ENCODE measurements around the gene ITGB2.

ITGB2 gene

GRCh38 chr21:44871576-44872269 is 49.0 kb downstream of the ITGB2 start:
- peaks cover 26% of the 10 kb centered on the region for H3K27me3 ChIP-seq (ENCODE audit: insufficient read depth, low read depth)
- H3K4me3 ChIP-seq (IDR thresholded peaks at IDR 0.05; ENCODE audit: insufficient read depth, low read depth, low read length) = no peak overlapping the region
- peaks cover 55% of the 10 kb centered on the region; the same call in 1 of the 2 replicates for H3K79me2 ChIP-seq (ENCODE audit: insufficient read depth, low read depth)
- peaks cover 35% of the 10 kb centered on the region for H3K4me1 ChIP-seq (ENCODE audit: low read depth, poor library complexity, severe bottlenecking)
- TF ChIP-seq, protein P1, sequence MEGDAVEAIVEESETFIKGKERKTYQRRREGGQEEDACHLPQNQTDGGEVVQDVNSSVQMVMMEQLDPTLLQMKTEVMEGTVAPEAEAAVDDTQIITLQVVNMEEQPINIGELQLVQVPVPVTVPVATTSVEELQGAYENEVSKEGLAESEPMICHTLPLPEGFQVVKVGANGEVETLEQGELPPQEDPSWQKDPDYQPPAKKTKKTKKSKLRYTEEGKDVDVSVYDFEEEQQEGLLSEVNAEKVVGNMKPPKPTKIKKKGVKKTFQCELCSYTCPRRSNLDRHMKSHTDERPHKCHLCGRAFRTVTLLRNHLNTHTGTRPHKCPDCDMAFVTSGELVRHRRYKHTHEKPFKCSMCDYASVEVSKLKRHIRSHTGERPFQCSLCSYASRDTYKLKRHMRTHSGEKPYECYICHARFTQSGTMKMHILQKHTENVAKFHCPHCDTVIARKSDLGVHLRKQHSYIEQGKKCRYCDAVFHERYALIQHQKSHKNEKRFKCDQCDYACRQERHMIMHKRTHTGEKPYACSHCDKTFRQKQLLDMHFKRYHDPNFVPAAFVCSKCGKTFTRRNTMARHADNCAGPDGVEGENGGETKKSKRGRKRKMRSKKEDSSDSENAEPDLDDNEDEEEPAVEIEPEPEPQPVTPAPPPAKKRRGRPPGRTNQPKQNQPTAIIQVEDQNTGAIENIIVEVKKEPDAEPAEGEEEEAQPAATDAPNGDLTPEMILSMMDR (conservative IDR thresholded peaks at IDR 0.05; ENCODE audit: low read depth, low read length) = no peak
- H2AFZ ChIP-seq (ENCODE audit: low read depth) = no peak overlapping the region
- H3K27ac ChIP-seq = no peak overlapping the region
- no peak overlapping the region for H3K9ac ChIP-seq
- no peaks in the 10 kb centered on the region; the same call in none of the 2 replicates for H4K20me1 ChIP-seq (ENCODE audit: insufficient read depth)
- H3K4me2 ChIP-seq = peak overlapping the region; percentile 91; the same call in 1 of the 2 replicates
- H3K36me3 ChIP-seq (ENCODE audit: insufficient read depth) = no peaks in the 10 kb centered on the region

DNA sequence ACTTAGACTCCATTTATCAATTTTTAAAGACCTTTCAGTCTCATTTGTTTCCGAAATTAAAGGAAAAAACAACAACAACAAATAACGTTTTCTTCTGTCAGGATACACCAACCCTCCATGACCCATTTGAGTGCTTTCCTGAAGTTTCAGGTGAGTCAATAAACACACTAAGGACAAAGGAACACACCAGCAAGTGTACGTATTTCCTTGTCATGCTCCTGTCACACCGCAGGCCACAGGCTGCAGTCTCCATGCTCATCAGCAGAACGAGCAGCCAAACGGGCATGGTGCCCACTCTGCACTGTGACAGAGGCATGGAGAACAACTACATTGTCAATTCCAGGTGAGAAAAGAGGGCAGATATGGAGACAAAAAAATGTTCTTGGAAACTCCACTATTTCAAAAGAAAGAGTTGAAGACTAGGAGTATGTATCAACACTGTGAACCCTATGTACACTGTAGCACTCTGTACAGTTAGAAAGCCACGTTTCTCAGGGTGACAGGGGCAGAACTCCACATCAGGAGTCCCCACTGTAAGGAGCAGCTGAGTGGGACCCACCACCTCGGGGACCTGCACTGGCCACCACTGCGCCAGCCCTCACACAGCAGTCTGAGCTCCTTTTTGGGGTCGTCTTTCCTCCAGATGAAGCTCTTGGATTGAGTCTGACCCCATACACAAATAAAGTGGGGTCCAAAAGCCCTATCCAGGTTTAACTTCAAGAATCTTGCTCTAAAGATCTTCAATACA is 49.8 kb downstream of the ITGB2 start:
- peaks cover 39% of the 10 kb centered on the region for H3K4me1 ChIP-seq (ENCODE audit: low read depth, poor library complexity, severe bottlenecking)
- no peak overlapping the region for H2AFZ ChIP-seq (ENCODE audit: low read depth)
- no peak overlapping the region for H3K4me3 ChIP-seq (IDR thresholded peaks at IDR 0.05; ENCODE audit: insufficient read depth, low read depth, low read length)
- TF ChIP-seq, protein P1 (conservative IDR thresholded peaks at IDR 0.05; ENCODE audit: low read depth, low read length) = no peak
- H3K4me2 ChIP-seq = no peak overlapping the region
- H3K27ac ChIP-seq = no peak overlapping the region
- H3K27me3 ChIP-seq (ENCODE audit: insufficient read depth, low read depth) = peaks cover 18% of the 10 kb centered on the region
- no peaks in the 10 kb centered on the region for H3K36me3 ChIP-seq (ENCODE audit: insufficient read depth)
- H4K20me1 ChIP-seq (ENCODE audit: insufficient read depth) = no peaks in the 10 kb centered on the region; the same call in none of the 2 replicates
- peaks cover 55% of the 10 kb centered on the region; the same call in 1 of the 2 replicates for H3K79me2 ChIP-seq (ENCODE audit: insufficient read depth, low read depth)
- H3K9ac ChIP-seq = no peak overlapping the region

DNA sequence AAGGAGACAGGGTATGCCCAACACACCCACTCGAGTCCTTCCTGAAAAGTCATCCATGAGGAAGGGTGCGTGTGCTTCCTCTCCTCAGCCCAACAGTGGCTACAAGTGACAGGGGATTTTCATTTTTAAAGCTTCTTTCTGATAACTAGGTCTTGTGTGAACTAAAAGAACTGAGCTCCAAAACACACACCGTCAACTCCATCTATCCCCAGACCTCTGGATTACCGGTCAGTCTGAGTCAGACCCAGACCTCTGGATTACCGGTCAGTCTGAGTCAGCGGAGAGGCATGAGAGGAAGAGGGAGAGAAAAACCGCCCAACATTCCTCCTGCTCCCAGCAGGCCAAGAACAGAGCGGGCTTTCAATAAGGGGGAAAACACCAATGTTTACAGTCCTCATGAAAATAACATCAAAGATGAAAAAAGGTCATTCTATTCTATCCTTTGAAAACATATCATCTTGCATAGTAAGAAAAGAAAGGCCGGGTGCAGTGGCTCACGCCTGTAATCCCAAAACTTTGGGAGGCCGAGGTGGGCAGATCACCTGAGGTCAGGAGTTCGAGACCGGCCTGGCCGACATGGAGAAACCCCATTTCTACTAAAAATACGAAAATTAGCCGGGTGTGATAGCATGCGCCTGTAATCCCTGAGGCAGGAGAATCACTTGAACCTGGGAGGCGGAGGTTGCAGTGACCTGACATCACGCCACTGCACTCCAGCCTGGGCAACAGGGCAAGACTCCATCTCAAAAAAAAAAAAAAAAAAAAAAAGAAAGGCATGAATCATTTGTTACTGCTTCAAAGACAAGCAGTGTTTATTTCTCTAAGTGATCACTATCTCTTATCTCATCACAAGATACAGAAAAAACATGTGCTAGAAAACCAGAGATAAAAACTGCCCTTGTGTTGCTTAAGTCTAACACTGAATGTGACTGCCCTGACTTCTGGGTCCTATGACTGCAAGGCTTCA is 50.6 kb downstream of the ITGB2 start:
- Histone ChIP-seq H3K4me1 (ENCODE audit: low read depth, poor library complexity, severe bottlenecking) (peaks cover 38% of the 10 kb centered on the region), H3K4me2 (no peak overlapping the region), H3K4me3 (IDR thresholded peaks at IDR 0.05; ENCODE audit: insufficient read depth, low read depth, low read length) (no peak overlapping the region), H2AFZ (ENCODE audit: low read depth) (no peak overlapping the region), H4K20me1 (ENCODE audit: insufficient read depth) (no peaks in the 10 kb centered on the region; the same call in none of the 2 replicates), H3K9ac (no peak overlapping the region), H3K36me3 (ENCODE audit: insufficient read depth) (no peaks in the 10 kb centered on the region), H3K79me2 (ENCODE audit: insufficient read depth, low read depth) (peaks cover 55% of the 10 kb centered on the region; the same call in 1 of the 2 replicates), H3K27me3 (ENCODE audit: insufficient read depth, low read depth) (peaks cover 9% of the 10 kb centered on the region), H3K27ac (no peak overlapping the region)
- TF ChIP-seq, protein P1 (conservative IDR thresholded peaks at IDR 0.05; ENCODE audit: low read depth, low read length) = no peak

DNA sequence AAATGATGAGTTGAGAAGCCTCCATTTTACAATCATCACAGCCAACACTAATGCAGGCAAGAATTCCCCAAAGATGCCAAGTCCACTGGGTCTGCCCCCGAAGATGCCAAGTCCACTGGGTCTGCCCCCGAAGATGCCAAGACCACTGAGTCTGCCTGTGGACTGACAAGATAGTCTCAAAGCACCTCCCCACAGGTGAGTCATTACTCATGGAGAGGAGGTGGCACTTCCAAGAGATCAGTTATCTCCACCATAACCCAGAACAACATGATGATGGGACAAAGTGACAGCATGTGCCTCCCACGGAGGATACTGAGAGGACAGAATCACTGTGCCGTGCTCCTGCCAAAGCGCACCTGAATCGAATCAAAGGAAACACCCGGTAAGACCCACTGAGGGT is 52.0 kb downstream of the ITGB2 start:
- Histone ChIP-seq H2AFZ (ENCODE audit: low read depth) (no peak overlapping the region), H4K20me1 (ENCODE audit: insufficient read depth) (no peaks in the 10 kb centered on the region; the same call in none of the 2 replicates), H3K4me1 (ENCODE audit: low read depth, poor library complexity, severe bottlenecking) (peaks cover 28% of the 10 kb centered on the region), H3K79me2 (ENCODE audit: insufficient read depth, low read depth) (peaks cover 55% of the 10 kb centered on the region; the same call in 1 of the 2 replicates), H3K36me3 (ENCODE audit: insufficient read depth) (no peaks in the 10 kb centered on the region; the same call in 1 of the 2 replicates), H3K27me3 (ENCODE audit: insufficient read depth, low read depth) (no peaks in the 10 kb centered on the region), H3K4me3 (IDR thresholded peaks at IDR 0.05; ENCODE audit: insufficient read depth, low read depth, low read length) (no peak overlapping the region), H3K27ac (no peak overlapping the region), H3K9ac (no peak overlapping the region), H3K4me2 (no peak overlapping the region)
- TF ChIP-seq, protein P1 (conservative IDR thresholded peaks at IDR 0.05; ENCODE audit: low read depth, low read length) = no peak

Data from KMS-11 (cell line).